Lower leg skin (tissue), 3 donors: ENCODE data around the gene AMY1A.
"Not testable (repeated sequence)": the region's sequence is repeated elsewhere in the genome, so short reads cannot be mapped to it uniquely, and the experiment has no call there.

Experiments used
- CTCF ChIP-seq, 3 donors: fragments of 450-650 bp; IDR thresholded peaks; one replicate each; pipeline ENCODE4 v1.5.1; 2016; ENCODE audit warnings: antibody characterized with exemption in 3 of 3, mild to moderate bottlenecking in 3 of 3, moderate library complexity in 2 of 3
- POLR2A ChIP-seq, 2 donors: fragments of 450-650 bp; IDR thresholded peaks; one replicate each; pipeline ENCODE4 v1.6.1; 2016 to 2017; ENCODE audit warnings: antibody characterized with exemption in 2 of 2, mild to moderate bottlenecking in 1 of 2, moderate library complexity in 1 of 2

GRCh38 chr1:103707670-103708069, 52.1 kb downstream of the AMY1A start:
- not testable (repeated sequence) for TF ChIP-seq CTCF, POLR2A (IDR thresholded peaks at IDR 0.05)
